Thyroid gland (tissue), 4 donors: ENCODE results near the gene OLA1.

ENCODE experiments used
- CTCF ChIP-seq, 6 experiments: fragments of 200-600 bp in 3 of 6; fragments of 450-650 bp in 3 of 6; sonication (generic) in 3 of 6; IDR thresholded peaks; one replicate each; pipeline ENCODE4 v1.5.1; 2016 to 2019; ENCODE audit warnings: antibody characterized with exemption in 6 of 6, mild to moderate bottlenecking in 2 of 6, inconsistent platforms in 1 of 6, moderate library complexity in 1 of 6
- POLR2A ChIP-seq, 2 donors: fragments of 450-650 bp; IDR thresholded peaks; one replicate each; pipeline ENCODE4 v1.6.1; 2017; ENCODE audit warnings: antibody characterized with exemption in 2 of 2, mild to moderate bottlenecking in 2 of 2, moderate library complexity in 1 of 2

GRCh38 chr2:174121612-174122011 is 126.7 kb downstream of the OLA1 start:
- TF ChIP-seq CTCF (IDR thresholded peaks at IDR 0.05) (no peak), POLR2A (IDR thresholded peaks at IDR 0.05) (no peak)
